ENCODE data around the gene AGER.

DNA sequence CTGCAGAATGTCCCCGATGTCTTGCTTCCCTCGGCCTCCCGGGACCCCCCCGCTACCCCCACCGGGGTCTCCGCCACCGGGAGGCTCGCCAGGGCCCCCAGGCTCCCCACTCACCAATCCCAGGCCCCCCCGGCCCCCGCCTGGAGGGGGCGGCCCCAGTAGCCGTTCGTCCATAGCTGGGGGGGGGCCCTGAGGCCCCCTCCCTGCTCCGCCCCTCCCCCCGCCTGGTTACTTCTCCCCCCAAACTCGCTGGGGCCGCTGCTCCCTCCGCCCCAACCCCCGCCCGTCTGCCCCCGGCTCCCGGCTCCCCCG lies 5.6 kb upstream of the AGER start:
- TF ChIP-seq CTCF (conservative IDR thresholded peaks at IDR 0.05; ENCODE audit: low read depth, low read length): no peak
- TF ChIP-seq POLR2A (IDR thresholded peaks at IDR 0.05; ENCODE audit: low read depth, low read length): no peak
- no peak for TF ChIP-seq RAD21 (IDR thresholded peaks at IDR 0.05; ENCODE audit: low read length)
- TF ChIP-seq RFX5 (IDR thresholded peaks at IDR 0.05; ENCODE audit: low read depth, low read length): no peak
- TF ChIP-seq RCOR1 (IDR thresholded peaks at IDR 0.05; ENCODE audit: insufficient replicate concordance, low read length): no peak
- no peak for TF ChIP-seq USF2 (IDR thresholded peaks at IDR 0.05; ENCODE audit: low read depth, low read length)
- no peak for TF ChIP-seq MXI1 (IDR thresholded peaks at IDR 0.05; ENCODE audit: borderline replicate concordance, low read depth, low read length)
- TF ChIP-seq FOS (IDR thresholded peaks at IDR 0.05; ENCODE audit: low read depth, low read length): no peak
- no peak for TF ChIP-seq MAZ (IDR thresholded peaks at IDR 0.05; ENCODE audit: borderline replicate concordance, low read depth, low read length)
- no peak for TF ChIP-seq BHLHE40 (IDR thresholded peaks at IDR 0.05; ENCODE audit: low read depth, low read length)

All from IMR-90 (cell line).